ENCODE results near the gene ATMIN. TPM values are rescaled to one million over a fixed set of nuclear protein-coding genes. Genes with fewer than 3 reads are reported as not detected.

Gene ATMIN
- total RNA-seq, 1 donor: 54.0 TPM

DNA sequence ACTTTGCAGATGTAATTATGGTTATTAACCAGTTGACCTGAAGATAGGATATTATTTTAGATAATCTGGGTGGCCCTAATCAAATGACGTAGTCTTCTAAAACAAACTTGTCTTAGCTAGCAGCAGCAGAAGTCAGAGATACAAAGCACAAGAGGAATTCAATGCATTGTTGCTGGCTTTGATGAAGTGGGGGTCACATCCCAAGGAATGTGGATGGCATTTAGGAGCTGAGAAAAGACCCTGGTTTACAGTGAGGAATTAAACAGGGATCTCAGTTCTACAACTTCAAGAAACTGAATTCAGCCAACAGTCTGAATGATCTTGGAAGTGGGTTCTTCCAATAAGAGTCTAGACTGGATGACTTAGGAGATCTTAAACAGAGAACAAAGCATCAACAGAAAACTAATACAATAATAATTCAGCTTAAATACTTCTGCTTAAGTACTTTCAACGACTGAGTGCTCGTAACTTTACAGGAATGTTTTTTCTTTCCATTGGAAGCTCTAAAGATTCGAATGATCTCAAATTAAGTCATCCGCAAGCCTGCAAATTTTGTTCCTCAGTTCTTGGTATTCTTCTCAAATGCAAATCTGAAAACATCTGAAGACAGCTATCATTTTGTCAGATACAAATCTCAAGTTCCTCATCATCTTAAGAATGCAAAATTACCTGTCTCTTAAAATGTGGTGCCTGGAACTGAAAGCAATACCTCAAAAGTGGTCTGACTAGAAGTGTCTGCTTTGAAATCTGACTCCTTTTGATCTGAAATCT lies 38.1 kb downstream of the ATMIN start:
- TF ChIP-seq, protein P1, sequence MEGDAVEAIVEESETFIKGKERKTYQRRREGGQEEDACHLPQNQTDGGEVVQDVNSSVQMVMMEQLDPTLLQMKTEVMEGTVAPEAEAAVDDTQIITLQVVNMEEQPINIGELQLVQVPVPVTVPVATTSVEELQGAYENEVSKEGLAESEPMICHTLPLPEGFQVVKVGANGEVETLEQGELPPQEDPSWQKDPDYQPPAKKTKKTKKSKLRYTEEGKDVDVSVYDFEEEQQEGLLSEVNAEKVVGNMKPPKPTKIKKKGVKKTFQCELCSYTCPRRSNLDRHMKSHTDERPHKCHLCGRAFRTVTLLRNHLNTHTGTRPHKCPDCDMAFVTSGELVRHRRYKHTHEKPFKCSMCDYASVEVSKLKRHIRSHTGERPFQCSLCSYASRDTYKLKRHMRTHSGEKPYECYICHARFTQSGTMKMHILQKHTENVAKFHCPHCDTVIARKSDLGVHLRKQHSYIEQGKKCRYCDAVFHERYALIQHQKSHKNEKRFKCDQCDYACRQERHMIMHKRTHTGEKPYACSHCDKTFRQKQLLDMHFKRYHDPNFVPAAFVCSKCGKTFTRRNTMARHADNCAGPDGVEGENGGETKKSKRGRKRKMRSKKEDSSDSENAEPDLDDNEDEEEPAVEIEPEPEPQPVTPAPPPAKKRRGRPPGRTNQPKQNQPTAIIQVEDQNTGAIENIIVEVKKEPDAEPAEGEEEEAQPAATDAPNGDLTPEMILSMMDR (IDR thresholded peaks at IDR 0.05; ENCODE audit: insufficient read depth, low read depth, low read length): no peak
- no peak for DNase-seq (ENCODE audit: low read depth)
- H3K4me3 ChIP-seq (ENCODE audit: low read depth, low read length): no peak overlapping the region

GRCh38 chr16:81076566-81077075 lies 41.0 kb downstream of the ATMIN start:
- peak; percentile 85 for DNase-seq (ENCODE audit: low read depth)
- H3K4me3 ChIP-seq (ENCODE audit: low read depth, low read length): peak overlapping the region; percentile 84
- TF ChIP-seq, protein P1 (IDR thresholded peaks at IDR 0.05; ENCODE audit: insufficient read depth, low read depth, low read length): no peak

- H3K4me3 ChIP-seq (ENCODE audit: low read depth, low read length): peak within 1 kb of the TSS; percentile 84
- DNase-seq (ENCODE audit: low read depth): peak; percentile 97
- TF ChIP-seq, protein P1 (IDR thresholded peaks at IDR 0.05; ENCODE audit: insufficient read depth, low read depth, low read length): no peak
Observed at GRCh38 chr16:81077076-81077940, 41.7 kb downstream of the ATMIN start, which contains the start of gene C16orf46. Gene C16orf46 (minus strand): TSS chr16:81077238. CDS start chr16:81063955, 13,283 bp downstream.

- no peak overlapping the region for H3K4me3 ChIP-seq (ENCODE audit: low read depth, low read length)
- TF ChIP-seq, protein P1 (IDR thresholded peaks at IDR 0.05; ENCODE audit: insufficient read depth, low read depth, low read length): no peak
- DNase-seq (ENCODE audit: low read depth): no peak
Observed at GRCh38 chr16:81080233-81080632, 44.6 kb downstream of the ATMIN start.

DNA sequence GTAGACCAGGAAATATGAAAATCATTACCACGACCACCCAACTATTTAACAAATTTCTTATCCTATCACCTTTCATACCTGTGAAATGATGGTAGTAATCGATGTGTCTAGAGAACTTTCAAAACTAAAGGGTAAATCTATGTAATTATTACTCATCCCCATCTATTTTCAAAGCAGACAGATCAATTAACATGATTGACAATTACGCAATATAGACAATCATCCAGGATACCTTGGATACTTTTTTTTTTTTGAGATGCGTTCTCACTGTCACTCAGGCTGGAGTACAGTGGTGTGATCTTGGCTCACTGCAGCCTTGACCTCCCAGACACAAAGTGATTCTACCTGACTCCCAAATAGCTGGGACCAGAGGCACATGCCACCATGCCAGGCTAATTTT lies 45.4 kb downstream of the ATMIN start:
- DNase-seq (ENCODE audit: low read depth): no peak
- no peak overlapping the region for H3K4me3 ChIP-seq (ENCODE audit: low read depth, low read length)
- TF ChIP-seq, protein P1 (IDR thresholded peaks at IDR 0.05; ENCODE audit: insufficient read depth, low read depth, low read length): no peak

GRCh38 chr16:81088836-81089235 lies 53.2 kb downstream of the ATMIN start:
- H3K4me3 ChIP-seq (ENCODE audit: low read depth, low read length): no peak overlapping the region
- DNase-seq (ENCODE audit: low read depth): no peak
- TF ChIP-seq, protein P1 (IDR thresholded peaks at IDR 0.05; ENCODE audit: insufficient read depth, low read depth, low read length): no peak
